ENCODE data around the gene C8A. TPM values are rescaled to one million over a fixed set of nuclear protein-coding genes. Genes with fewer than 3 reads are reported as not detected.

C8A gene
- total and polyA plus RNA-seq, 2 of the 8 experiments (the other 6 are each of a cell fraction or from before 2014, with no cell fraction given) = not detected

DNA sequence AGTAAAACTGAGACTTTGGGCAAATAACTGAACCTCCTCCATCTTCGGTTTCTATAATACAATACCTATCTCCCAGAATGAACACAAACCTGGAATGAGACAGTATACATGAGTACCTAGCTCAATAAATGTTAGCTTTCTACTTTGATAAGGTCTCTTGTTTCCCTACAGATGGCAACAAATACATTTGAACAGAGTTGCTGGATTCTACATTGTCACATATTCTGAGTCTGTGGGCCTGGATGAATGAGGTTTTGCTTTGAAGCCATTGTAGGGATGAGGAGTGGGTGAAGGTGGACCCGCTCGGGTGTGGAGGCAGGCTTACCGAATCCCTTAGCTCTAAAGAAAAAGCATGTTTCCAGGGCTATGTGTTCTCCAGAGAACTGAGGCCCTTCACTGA, 21.5 kb upstream of the C8A start (continued):
- TF ChIP-seq RXRA (IDR thresholded peaks at IDR 0.05; ENCODE audit: insufficient read depth, low read depth, low read length) (no peak), CBX5 (IDR thresholded peaks at IDR 0.05; ENCODE audit: low read depth, low read length) (no peak), KDM5A (IDR thresholded peaks at IDR 0.05; ENCODE audit: low read length) (no peak), CTBP2 (IDR thresholded peaks at IDR 0.05; ENCODE audit: borderline replicate concordance, insufficient read depth, insufficient read length, low read length) (no peak), PHF8 (conservative IDR thresholded peaks at IDR 0.05; ENCODE audit: low read depth, low read length) (no peak), GTF2F1 (IDR thresholded peaks at IDR 0.05; ENCODE audit: borderline replicate concordance, low read depth, low read length) (no peak), NRF1 (IDR thresholded peaks at IDR 0.05; ENCODE audit: low read depth, low read length) (no peak)

Data from H1 (cell line).